OCI-LY7 (cell line): ENCODE results near the gene CEP97. TPM values are rescaled to one million over a fixed set of nuclear protein-coding genes. Genes with fewer than 3 reads are reported as not detected.
A peak's percentile ranks its signal among the peaks of the same experiment; 100 is the strongest.
"Not testable (repeated sequence)": the region's sequence is repeated elsewhere in the genome, so short reads cannot be mapped to it uniquely, and the experiment has no call there.

ENCODE experiments used
- BruUV-seq: library from RNA; stranded (reverse); fragments of 400-500 nt; replicated peaks from 2 replicates; lab custom pipeline; 2021; lab: Mats Ljungman, UMichigan
- CTCF ChIA-PET: fragments of 300-600 bp; sonication (Branson Sonifier 250); formaldehyde crosslinking; loops from one replicate; lab custom pipeline; 2022; ENCODE audit warnings: antibody characterized with exemption; ENCODE audit not compliant: unreplicated experiment; lab: Charles Lee
- POLR2A ChIA-PET: fragments of 300-600 bp; sonication (Branson Sonifier 250); formaldehyde crosslinking; loops from one replicate; lab custom pipeline; 2022; ENCODE audit warnings: antibody characterized with exemption; lab: Charles Lee
- DNase-seq: peaks from one replicate; pipeline ENCODE4 v3.0.0-alpha.2; 2015; ENCODE audit warnings: low spot score
- H2AFZ ChIP-seq: fragments of 200-600 bp; sonication (generic), shearing (Covaris generic); 2 replicates; pipeline ENCODE4 v1.6.1; 2014; ENCODE audit warnings: mild to moderate bottlenecking, antibody characterized with exemption, low read length, moderate library complexity
- H3K27ac ChIP-seq: fragments of 200-600 bp; sonication (generic); 2 replicates; pipeline ENCODE4 v1.5.1; 2014; ENCODE audit warnings: mixed run types, low read depth, mild to moderate bottlenecking, moderate library complexity, low read length, inconsistent platforms; ENCODE audit not compliant: poor library complexity, severe bottlenecking
- H3K36me3 ChIP-seq: fragments of 200-600 bp; sonication (generic); 2 replicates; pipeline ENCODE4 v1.6.1; 2014; ENCODE audit warnings: mild to moderate bottlenecking, antibody characterized with exemption, low read length, moderate library complexity, mixed read lengths; ENCODE audit not compliant: insufficient read depth
- H3K4me1 ChIP-seq: fragments of 200-600 bp; sonication (generic); 2 replicates; pipeline ENCODE4 v1.5.1; 2014; ENCODE audit warnings: mild to moderate bottlenecking, low read length; ENCODE audit not compliant: insufficient read depth, poor library complexity, severe bottlenecking
- H3K4me2 ChIP-seq: fragments of 200-600 bp; sonication (generic); 2 replicates; pipeline ENCODE4 v1.6.1; 2014; ENCODE audit warnings: mild to moderate bottlenecking, low read length
- H3K4me3 ChIP-seq: fragments of 200-600 bp; sonication (generic); 2 replicates; pipeline ENCODE4 v1.5.1; 2014; ENCODE audit warnings: mild to moderate bottlenecking, low read depth, low read length; ENCODE audit not compliant: poor library complexity, severe bottlenecking
- H3K79me2 ChIP-seq: fragments of 200-600 bp; sonication (generic); 2 replicates; pipeline ENCODE4 v1.6.1; 2016; ENCODE audit warnings: low read depth, mild to moderate bottlenecking, low read length, moderate library complexity, mixed read lengths; ENCODE audit not compliant: insufficient read depth
- H3K9me2 ChIP-seq: fragments of 200-600 bp; sonication (generic); 2 replicates; pipeline ENCODE4 v1.6.1; 2016; ENCODE audit warnings: mild to moderate bottlenecking, low read length, mixed read lengths; ENCODE audit not compliant: insufficient read depth
- H3K9me3 ChIP-seq: fragments of 200-600 bp; sonication (generic); 2 replicates; pipeline ENCODE4 v1.6.1; 2014; ENCODE audit warnings: mild to moderate bottlenecking, mixed run types, low read length, mixed read lengths
- H4K20me1 ChIP-seq: fragments of 200-600 bp; sonication (generic); 2 replicates; pipeline ENCODE4 v1.6.1; 2014; ENCODE audit warnings: mild to moderate bottlenecking, antibody characterized with exemption, low read length, moderate library complexity, mixed read lengths; ENCODE audit not compliant: insufficient read depth
- CTCF ChIP-seq: fragments of 200-600 bp; sonication (generic); conservative IDR thresholded peaks from 2 replicates; pipeline ENCODE4 v1.5.1; 2014; ENCODE audit warnings: mild to moderate bottlenecking, antibody characterized with exemption, low read length, moderate library complexity, mixed read lengths
- EZH2phosphoT487 ChIP-seq: fragments of 200-600 bp; sonication (generic); IDR thresholded peaks from 2 replicates; pipeline ENCODE4 v1.6.1; 2018; ENCODE audit warnings: low read depth, borderline replicate concordance, mild to moderate bottlenecking, mixed run types, antibody characterized with exemption, low read length, moderate library complexity, mixed read lengths
- intact Hi-C: fragments of 100-400 bp; cut with micrococcal nuclease; formaldehyde crosslinking; loops from one replicate; pipeline ENCODE4 v1.10.0; 2022; ENCODE audit not compliant: unreplicated experiment
- total RNA-seq, 2 experiments: library from RNA; depleted of rRNA in 1 of 2; stranded (reverse); fragments of >200 nt in 1 of 2; shearing (Covaris generic) in 1 of 2; gene quantifications; 2 replicates each; pipeline ENCODE4 v1.2.3, GENCODE V29; 2014 to 2022

The CEP97 gene
- total RNA-seq, 2 experiments from 2014 or later = 27.3 to 43.5 TPM

GRCh38 chr3:101702726-101703125, 21.7 kb upstream of the CEP97 start:
- H3K36me3 ChIP-seq = no peaks in the 10 kb centered on the region
- POLR2A ChIA-PET = interaction anchor here (0.7 to 2.2 kb wide), 6 partner anchors 15 to 24 kb away, joined by 4 to 8 read pairs (median 6); partner anchors contain the start of gene CEP97
- H3K4me2 ChIP-seq = no peak overlapping the region
- H3K4me3 ChIP-seq = no peak overlapping the region
- no peaks in the 10 kb centered on the region for H4K20me1 ChIP-seq
- intact Hi-C loops = no loop called here
- no peak overlapping the region for H3K27ac ChIP-seq
- peak overlapping the region; percentile 74; the same call in 1 of the 2 replicates for H2AFZ ChIP-seq
- CTCF ChIA-PET = no interaction called here
- TF ChIP-seq CTCF = no peak
- no peak for TF ChIP-seq EZH2phosphoT487
- BruUV-seq = no TSS peak
- no peaks in the 10 kb centered on the region for H3K9me2 ChIP-seq
- H3K9me3 ChIP-seq = no peaks in the 10 kb centered on the region
- DNase-seq = no peak
- no peaks in the 10 kb centered on the region for H3K79me2 ChIP-seq
- H3K4me1 ChIP-seq = peaks cover 27% of the 10 kb centered on the region

GRCh38 chr3:101703169-101703568, 21.2 kb upstream of the CEP97 start:
- Histone ChIP-seq H3K27ac (no peak overlapping the region), H3K9me2 (no peaks in the 10 kb centered on the region), H2AFZ (no peak overlapping the region), H3K9me3 (no peaks in the 10 kb centered on the region), H3K36me3 (no peaks in the 10 kb centered on the region), H3K79me2 (no peaks in the 10 kb centered on the region), H3K4me3 (no peak overlapping the region), H3K4me2 (no peak overlapping the region), H3K4me1 (peaks cover 32% of the 10 kb centered on the region), H4K20me1 (no peaks in the 10 kb centered on the region)
- no peak for TF ChIP-seq EZH2phosphoT487
- no peak for TF ChIP-seq CTCF
- BruUV-seq = no TSS peak
- POLR2A ChIA-PET = interaction anchor here (1.1 to 1.5 kb wide), 2 partner anchors 18 to 21 kb away, joined by 5 to 8 read pairs; partner anchors contain the start of gene CEP97
- DNase-seq = no peak
- intact Hi-C loops = no loop called here
- CTCF ChIA-PET = no interaction called here

GRCh38 chr3:101704639-101705038, 19.8 kb upstream of the CEP97 start:
- BruUV-seq, CTCF ChIA-PET, H3K79me2 ChIP-seq, H3K4me2 ChIP-seq, H3K4me3 ChIP-seq, H4K20me1 ChIP-seq, H3K9me3 ChIP-seq, DNase-seq, H2AFZ ChIP-seq, H3K36me3 ChIP-seq, intact Hi-C loops, H3K9me2 ChIP-seq, H3K27ac ChIP-seq: not testable (repeated sequence)
- POLR2A ChIA-PET = interaction anchor here (0.8 to 1.0 kb wide), 2 partner anchors 15 to 18 kb away, joined by 4 to 6 read pairs; no protein-coding TSS in a partner anchor
- peaks cover 41% of the 10 kb centered on the region for H3K4me1 ChIP-seq
